Measurements from ENCODE around the gene MORN1.

- TF ChIP-seq, protein P1, sequence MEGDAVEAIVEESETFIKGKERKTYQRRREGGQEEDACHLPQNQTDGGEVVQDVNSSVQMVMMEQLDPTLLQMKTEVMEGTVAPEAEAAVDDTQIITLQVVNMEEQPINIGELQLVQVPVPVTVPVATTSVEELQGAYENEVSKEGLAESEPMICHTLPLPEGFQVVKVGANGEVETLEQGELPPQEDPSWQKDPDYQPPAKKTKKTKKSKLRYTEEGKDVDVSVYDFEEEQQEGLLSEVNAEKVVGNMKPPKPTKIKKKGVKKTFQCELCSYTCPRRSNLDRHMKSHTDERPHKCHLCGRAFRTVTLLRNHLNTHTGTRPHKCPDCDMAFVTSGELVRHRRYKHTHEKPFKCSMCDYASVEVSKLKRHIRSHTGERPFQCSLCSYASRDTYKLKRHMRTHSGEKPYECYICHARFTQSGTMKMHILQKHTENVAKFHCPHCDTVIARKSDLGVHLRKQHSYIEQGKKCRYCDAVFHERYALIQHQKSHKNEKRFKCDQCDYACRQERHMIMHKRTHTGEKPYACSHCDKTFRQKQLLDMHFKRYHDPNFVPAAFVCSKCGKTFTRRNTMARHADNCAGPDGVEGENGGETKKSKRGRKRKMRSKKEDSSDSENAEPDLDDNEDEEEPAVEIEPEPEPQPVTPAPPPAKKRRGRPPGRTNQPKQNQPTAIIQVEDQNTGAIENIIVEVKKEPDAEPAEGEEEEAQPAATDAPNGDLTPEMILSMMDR (IDR thresholded peaks at IDR 0.05; ENCODE audit: low read depth, low read length), result no peak
- TF ChIP-seq EZH2phosphoT487 (IDR thresholded peaks at IDR 0.05; ENCODE audit: low read depth), result no peak
These were observed 13.0 kb upstream of the MORN1 start for GRCh38 chr1:2404142-2404889.

Measured in OCI-LY3 (cell line).